ENCODE measurements around the gene MGMT.

GRCh38 chr10:129659508-129660268 lies 192.6 kb downstream of the MGMT start:
- TF ChIP-seq ZNF274 (IDR thresholded peaks at IDR 0.05; ENCODE audit: borderline replicate concordance, low read depth, low read length) = no peak
- TF ChIP-seq ZNF407 (IDR thresholded peaks at IDR 0.05; ENCODE audit: low read depth) = no peak
- TF ChIP-seq MAX (CRISPR knock-in tag; IDR thresholded peaks at IDR 0.05) = no peak
- TF ChIP-seq POLR2AphosphoS5 (IDR thresholded peaks at IDR 0.05; ENCODE audit: control insufficient read depth, insufficient read depth, low read depth, low read length) = no peak

Data from K562 (cell line).